GM21526 (cell line): Measurements from ENCODE around the gene RAMACL.
"Not testable (repeated sequence)": the region's sequence is repeated elsewhere in the genome, so short reads cannot be mapped to it uniquely, and the experiment has no call there.

ENCODE experiments used
- ATAC-seq: cut with Tn5 transposase; IDR thresholded peaks from one replicate; pipeline ENCODE4 v1.9.1; 2021; ENCODE audit warnings: moderate library complexity; ENCODE audit not compliant: unreplicated experiment, low FRiP score

Gene RAMACL

GRCh38 chr6:166598441-166599138 lies 12.1 kb upstream of the RAMACL start:
- ATAC-seq = no peak

- ATAC-seq = no peak
These were observed 11.4 kb upstream of the RAMACL start for GRCh38 chr6:166597711-166598440.

GRCh38 chr6:166596776-166597507 lies 10.5 kb upstream of the RAMACL start:
- no peak for ATAC-seq

GRCh38 chr6:166595949-166596348 lies 9.5 kb upstream of the RAMACL start:
- ATAC-seq = no peak

GRCh38 chr6:166595061-166595780 lies 8.7 kb upstream of the RAMACL start:
- ATAC-seq = no peak

GRCh38 chr6:166592821-166593220 lies 6.3 kb upstream of the RAMACL start:
- ATAC-seq = no peak

GRCh38 chr6:166591961-166592520 lies 5.6 kb upstream of the RAMACL start:
- no peak for ATAC-seq

- ATAC-seq = no peak
These were observed 4.5 kb upstream of the RAMACL start for GRCh38 chr6:166591026-166591425.

GRCh38 chr6:166589786-166590574 lies 3.5 kb upstream of the RAMACL start:
- ATAC-seq = no peak

- no peak for ATAC-seq
These were observed 2.9 kb upstream of the RAMACL start for GRCh38 chr6:166589337-166589731.

- no peak for ATAC-seq
These were observed 2.3 kb upstream of the RAMACL start for GRCh38 chr6:166588691-166589336.

- peak; percentile 88 for ATAC-seq
These were observed 1.3 kb upstream of the RAMACL start for GRCh38 chr6:166587631-166588413.

- no peak for ATAC-seq
These were observed 1.5 kb downstream of the RAMACL start for GRCh38 chr6:166584853-166585429.

- ATAC-seq = no peak
These were observed 2.3 kb downstream of the RAMACL start for GRCh38 chr6:166584155-166584554.

- ATAC-seq = no peak
These were observed 3.1 kb downstream of the RAMACL start for GRCh38 chr6:166583230-166583965.

GRCh38 chr6:166582258-166582657 lies 4.2 kb downstream of the RAMACL start:
- no peak for ATAC-seq

GRCh38 chr6:166581801-166582200 lies 4.7 kb downstream of the RAMACL start:
- not testable (repeated sequence) for ATAC-seq
